ENCODE data around the gene CFAP97D2. TPM values are rescaled to one million over a fixed set of nuclear protein-coding genes. Genes with fewer than 3 reads are reported as not detected.
"Not testable (repeated sequence)": the region's sequence is repeated elsewhere in the genome, so short reads cannot be mapped to it uniquely, and the experiment has no call there.

CFAP97D2 gene
- total RNA-seq, 1 donor from 2014 or later = not detected

DNA sequence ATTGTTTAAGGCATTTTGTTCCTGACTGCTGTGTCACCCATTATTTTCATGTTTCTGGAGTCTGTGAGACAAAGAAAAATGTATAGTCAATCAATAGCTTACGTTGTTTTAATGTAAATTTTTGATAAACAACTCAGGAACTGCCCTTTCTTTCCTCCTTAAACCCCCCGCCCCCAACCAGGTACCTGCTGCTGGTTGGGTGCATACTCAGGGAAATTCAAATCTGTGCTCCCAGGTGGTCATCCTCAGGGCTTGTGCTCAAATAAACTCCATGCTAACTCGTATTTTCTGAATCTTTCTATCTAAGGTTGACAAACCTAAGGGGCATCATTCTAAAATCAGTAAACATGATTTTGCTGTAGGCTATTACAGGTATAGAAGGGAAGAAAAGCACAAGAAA lies 51.5 kb downstream of the CFAP97D2 start:
- no peak for DNase-seq (ENCODE audit: low spot score)

GRCh38 chr13:114231886-114232285 lies 52.8 kb downstream of the CFAP97D2 start:
- DNase-seq (ENCODE audit: low spot score) = no peak

DNA sequence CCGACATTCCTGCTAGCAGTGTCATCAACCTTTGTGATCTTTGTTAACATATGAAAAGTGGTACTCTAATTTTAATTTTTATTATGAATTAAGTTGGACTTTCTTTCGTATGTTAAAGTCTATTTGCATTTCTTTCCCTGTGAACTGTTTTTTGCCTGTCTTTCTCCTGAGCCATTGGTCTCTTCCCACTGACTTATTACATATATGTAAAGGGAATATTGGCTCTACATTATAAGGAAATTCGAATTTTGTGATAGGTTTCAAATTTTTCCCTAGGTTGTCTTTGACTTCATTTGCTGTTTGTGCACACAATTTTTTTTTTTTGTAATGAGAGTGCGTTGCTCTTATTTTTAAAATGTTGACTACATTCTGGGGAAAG lies 55.2 kb downstream of the CFAP97D2 start:
- no peak for DNase-seq (ENCODE audit: low spot score)

GRCh38 chr13:114234645-114235421 lies 55.8 kb downstream of the CFAP97D2 start, which contains the start of gene CDC16:
Gene CDC16 (plus strand): TSS chr13:114234897. CDS start chr13:114235085, 188 bp downstream.
- peak; percentile 96 for DNase-seq (ENCODE audit: low spot score)

- no peak for DNase-seq (ENCODE audit: low spot score)
Measured at GRCh38 chr13:114235697-114236096, 56.6 kb downstream of the CFAP97D2 start.

- no peak for DNase-seq (ENCODE audit: low spot score)
Measured at GRCh38 chr13:114236227-114236626, 57.2 kb downstream of the CFAP97D2 start.

- no peak for DNase-seq (ENCODE audit: low spot score)
Measured at GRCh38 chr13:114237415-114238112, 58.5 kb downstream of the CFAP97D2 start.

GRCh38 chr13:114241918-114242317 lies 62.9 kb downstream of the CFAP97D2 start:
- DNase-seq (ENCODE audit: low spot score) = no peak

DNA sequence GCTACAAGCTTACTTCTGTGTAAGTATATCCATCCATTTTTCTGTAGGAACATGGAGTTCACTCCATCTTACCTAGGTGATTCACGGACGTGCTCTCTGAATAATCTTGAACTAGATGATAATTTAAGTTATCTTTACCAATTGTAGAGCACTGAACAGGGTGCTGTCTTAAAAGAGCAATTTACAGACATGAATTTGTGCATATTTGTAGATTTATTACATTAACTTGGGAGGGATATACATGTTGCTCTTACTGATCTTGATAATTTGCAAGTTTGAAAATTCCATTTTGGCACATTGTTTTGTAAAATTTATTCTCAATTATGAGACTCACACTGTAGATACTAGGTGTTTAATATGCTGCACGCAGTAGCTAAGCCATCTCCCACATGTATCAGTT lies 64.9 kb downstream of the CFAP97D2 start:
- DNase-seq (ENCODE audit: low spot score) = no peak

DNA sequence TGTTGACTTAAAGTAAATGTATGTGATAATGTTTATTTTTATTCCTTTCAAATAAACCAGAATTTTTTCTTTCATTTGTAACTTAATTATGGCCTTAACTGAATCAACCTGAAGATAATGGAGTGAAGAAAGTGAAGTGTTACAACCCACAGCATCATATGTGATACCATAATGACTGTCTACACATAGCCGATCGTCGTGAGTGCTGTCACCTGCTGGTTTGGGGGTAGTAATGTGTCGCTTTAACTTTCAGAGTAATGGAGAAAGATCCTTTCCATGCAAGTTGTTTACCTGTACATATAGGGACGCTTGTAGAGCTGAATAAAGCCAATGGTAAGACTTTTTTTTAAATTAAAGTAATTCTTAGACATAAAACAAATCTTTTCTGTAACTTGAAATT lies 65.6 kb downstream of the CFAP97D2 start:
- no peak for DNase-seq (ENCODE audit: low spot score)

- no peak for DNase-seq (ENCODE audit: low spot score)
Measured at GRCh38 chr13:114248011-114248410, 69.0 kb downstream of the CFAP97D2 start.

DNA sequence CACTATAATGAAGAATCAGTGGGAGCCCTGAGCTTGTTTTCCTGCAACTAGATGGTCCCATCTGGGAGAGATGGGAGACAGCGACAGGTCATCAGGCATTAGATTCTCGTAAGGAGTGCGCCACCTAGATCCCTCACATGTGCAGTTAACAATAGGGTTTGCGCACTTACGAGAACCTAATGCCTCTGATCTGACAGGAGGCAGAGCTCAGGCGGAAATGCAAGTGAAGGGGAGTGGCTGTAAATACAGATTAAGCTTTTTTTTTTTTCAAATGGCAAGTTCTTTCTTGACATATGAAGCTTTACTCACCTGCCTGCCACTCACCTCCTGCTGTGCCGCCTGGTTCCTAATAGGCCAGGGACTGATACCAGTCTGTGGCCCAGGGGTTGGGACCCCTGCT lies 70.0 kb downstream of the CFAP97D2 start:
- no peak for DNase-seq (ENCODE audit: low spot score)

DNA sequence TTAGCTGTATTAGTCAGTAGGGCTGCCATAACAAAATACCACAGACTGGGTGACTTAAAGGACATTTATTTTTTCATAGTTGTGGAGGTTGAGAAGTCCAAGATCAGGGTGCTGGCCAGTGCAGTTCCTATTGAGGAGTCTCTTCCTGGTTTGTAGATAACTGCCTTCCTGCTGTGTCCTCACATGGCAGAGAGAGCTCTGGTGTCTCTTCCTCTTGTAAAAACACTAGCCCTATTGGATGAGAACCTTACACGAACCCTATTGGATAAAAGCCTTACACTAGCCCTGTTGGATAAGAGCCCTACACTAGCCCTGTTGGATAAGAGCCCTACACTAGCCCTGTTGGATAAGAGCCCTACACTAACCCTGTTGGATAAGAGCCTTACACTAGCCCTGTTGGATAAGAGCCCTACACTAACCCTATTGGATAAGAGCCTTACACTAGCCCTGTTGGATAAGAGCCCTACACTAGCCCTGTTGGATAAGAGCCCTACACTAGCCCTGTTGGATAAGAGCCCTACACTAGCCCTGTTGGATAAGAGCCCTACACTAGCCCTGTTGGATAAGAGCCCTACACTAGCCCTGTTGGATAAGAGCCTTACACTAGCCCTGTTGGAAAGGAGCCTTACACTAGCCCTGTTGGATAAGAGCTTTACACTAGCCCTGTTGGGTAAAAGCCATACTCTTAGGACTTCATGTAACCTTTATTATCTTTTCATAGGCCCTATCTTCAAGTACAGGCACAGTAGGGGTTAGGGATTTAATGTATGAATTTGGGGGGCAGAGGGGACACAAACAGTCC lies 72.8 kb downstream of the CFAP97D2 start:
- not testable (repeated sequence) for DNase-seq (ENCODE audit: low spot score)

- no peak for DNase-seq (ENCODE audit: low spot score)
Measured at GRCh38 chr13:114256547-114256946, 77.5 kb downstream of the CFAP97D2 start.

- no peak for DNase-seq (ENCODE audit: low spot score)
Measured at GRCh38 chr13:114257014-114257413, 78.0 kb downstream of the CFAP97D2 start.

- DNase-seq (ENCODE audit: low spot score) = no peak
Measured at GRCh38 chr13:114258589-114258988, 79.5 kb downstream of the CFAP97D2 start.

- DNase-seq (ENCODE audit: low spot score) = no peak
Measured at GRCh38 chr13:114259374-114259773, 80.3 kb downstream of the CFAP97D2 start.

- DNase-seq (ENCODE audit: low spot score) = no peak
Measured at GRCh38 chr13:114259974-114260373, 80.9 kb downstream of the CFAP97D2 start.

- DNase-seq (ENCODE audit: low spot score) = no peak
Measured at GRCh38 chr13:114260814-114261213, 81.8 kb downstream of the CFAP97D2 start.

GRCh38 chr13:114261328-114261965 lies 82.4 kb downstream of the CFAP97D2 start:
- no peak for DNase-seq (ENCODE audit: low spot score)

DNA sequence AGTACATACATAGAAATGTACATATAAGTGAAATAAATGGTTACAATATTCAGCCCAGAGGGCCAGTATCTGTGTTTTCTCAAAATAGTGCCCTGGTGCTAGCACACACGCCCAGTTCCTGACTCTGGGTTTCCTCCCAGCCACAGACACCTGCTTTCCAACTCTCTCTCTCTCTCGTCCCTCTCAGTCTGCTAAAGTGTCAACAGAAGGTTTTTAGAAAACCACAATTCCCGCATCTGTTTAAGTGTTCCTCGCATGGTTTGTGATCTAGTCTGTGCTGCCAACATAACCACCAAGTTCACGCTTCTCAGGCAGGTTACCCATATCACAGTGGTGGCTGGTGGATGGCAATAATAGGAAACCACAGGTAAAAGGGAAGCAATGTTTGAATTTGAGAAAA lies 84.5 kb downstream of the CFAP97D2 start:
- DNase-seq (ENCODE audit: low spot score) = no peak

Data from mesenteric fat pad (tissue), 1 donor.